ENCODE measurements around the gene TAP2.

GRCh38 chr6:32876603-32877002, 38.1 kb upstream of the TAP2 start:
- no peak for TF ChIP-seq POLR2A (IDR thresholded peaks at IDR 0.05)
- TF ChIP-seq CTCF (IDR thresholded peaks at IDR 0.05): no peak
